Measurements from ENCODE around the gene SLC1A7. TPM values are rescaled to one million over a fixed set of nuclear protein-coding genes. Genes with fewer than 3 reads are reported as not detected.

SLC1A7 gene
- total and polyA plus RNA-seq, 2 of the 13 experiments (the other 11 are each of a cell fraction or from before 2014, with no cell fraction given): 0.04 to 2.0 TPM

- TF ChIP-seq ZNF318 (CRISPR knock-in tag; IDR thresholded peaks at IDR 0.05): no peak
- TF ChIP-seq ATF1 (CRISPR knock-in tag; IDR thresholded peaks at IDR 0.05): peak; percentile 60; the same call in 1 of the 2 replicates
- 0 out of 2 replicates have a peak, but pooled peaks have one; percentile 43 for TF ChIP-seq DR1 (CRISPR knock-in tag; IDR thresholded peaks at IDR 0.05)
- TF ChIP-seq, protein P1, sequence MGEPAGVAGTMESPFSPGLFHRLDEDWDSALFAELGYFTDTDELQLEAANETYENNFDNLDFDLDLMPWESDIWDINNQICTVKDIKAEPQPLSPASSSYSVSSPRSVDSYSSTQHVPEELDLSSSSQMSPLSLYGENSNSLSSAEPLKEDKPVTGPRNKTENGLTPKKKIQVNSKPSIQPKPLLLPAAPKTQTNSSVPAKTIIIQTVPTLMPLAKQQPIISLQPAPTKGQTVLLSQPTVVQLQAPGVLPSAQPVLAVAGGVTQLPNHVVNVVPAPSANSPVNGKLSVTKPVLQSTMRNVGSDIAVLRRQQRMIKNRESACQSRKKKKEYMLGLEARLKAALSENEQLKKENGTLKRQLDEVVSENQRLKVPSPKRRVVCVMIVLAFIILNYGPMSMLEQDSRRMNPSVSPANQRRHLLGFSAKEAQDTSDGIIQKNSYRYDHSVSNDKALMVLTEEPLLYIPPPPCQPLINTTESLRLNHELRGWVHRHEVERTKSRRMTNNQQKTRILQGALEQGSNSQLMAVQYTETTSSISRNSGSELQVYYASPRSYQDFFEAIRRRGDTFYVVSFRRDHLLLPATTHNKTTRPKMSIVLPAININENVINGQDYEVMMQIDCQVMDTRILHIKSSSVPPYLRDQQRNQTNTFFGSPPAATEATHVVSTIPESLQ (CRISPR knock-in tag; conservative IDR thresholded peaks at IDR 0.05): no peak
- peak; percentile 34; the same call in 1 of the 2 replicates for TF ChIP-seq POLR2G (IDR thresholded peaks at IDR 0.05; ENCODE audit: low read depth, low read length)
- TF ChIP-seq ZMYM3 (CRISPR knock-in tag; IDR thresholded peaks at IDR 0.05): peak; percentile 70
- TF ChIP-seq, protein P2, sequence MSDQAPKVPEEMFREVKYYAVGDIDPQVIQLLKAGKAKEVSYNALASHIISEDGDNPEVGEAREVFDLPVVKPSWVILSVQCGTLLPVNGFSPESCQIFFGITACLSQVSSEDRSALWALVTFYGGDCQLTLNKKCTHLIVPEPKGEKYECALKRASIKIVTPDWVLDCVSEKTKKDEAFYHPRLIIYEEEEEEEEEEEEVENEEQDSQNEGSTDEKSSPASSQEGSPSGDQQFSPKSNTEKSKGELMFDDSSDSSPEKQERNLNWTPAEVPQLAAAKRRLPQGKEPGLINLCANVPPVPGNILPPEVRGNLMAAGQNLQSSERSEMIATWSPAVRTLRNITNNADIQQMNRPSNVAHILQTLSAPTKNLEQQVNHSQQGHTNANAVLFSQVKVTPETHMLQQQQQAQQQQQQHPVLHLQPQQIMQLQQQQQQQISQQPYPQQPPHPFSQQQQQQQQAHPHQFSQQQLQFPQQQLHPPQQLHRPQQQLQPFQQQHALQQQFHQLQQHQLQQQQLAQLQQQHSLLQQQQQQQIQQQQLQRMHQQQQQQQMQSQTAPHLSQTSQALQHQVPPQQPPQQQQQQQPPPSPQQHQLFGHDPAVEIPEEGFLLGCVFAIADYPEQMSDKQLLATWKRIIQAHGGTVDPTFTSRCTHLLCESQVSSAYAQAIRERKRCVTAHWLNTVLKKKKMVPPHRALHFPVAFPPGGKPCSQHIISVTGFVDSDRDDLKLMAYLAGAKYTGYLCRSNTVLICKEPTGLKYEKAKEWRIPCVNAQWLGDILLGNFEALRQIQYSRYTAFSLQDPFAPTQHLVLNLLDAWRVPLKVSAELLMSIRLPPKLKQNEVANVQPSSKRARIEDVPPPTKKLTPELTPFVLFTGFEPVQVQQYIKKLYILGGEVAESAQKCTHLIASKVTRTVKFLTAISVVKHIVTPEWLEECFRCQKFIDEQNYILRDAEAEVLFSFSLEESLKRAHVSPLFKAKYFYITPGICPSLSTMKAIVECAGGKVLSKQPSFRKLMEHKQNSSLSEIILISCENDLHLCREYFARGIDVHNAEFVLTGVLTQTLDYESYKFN (CRISPR knock-in tag; conservative IDR thresholded peaks at IDR 0.05): peak; percentile 100
- no peak for TF ChIP-seq ZNF619 (CRISPR knock-in tag; IDR thresholded peaks at IDR 0.05)
- no peak for TF ChIP-seq NCOA5 (CRISPR knock-in tag; IDR thresholded peaks at IDR 0.05)
- no peak for TF ChIP-seq XBP1 (CRISPR knock-in tag; IDR thresholded peaks at IDR 0.05)
- TF ChIP-seq SYNCRIP (IDR thresholded peaks at IDR 0.05; ENCODE audit: insufficient read depth, low read depth, low read length): no peak
- TF ChIP-seq KAT2B (IDR thresholded peaks at IDR 0.05; ENCODE audit: borderline replicate concordance, low read depth, low read length): no peak
- TF ChIP-seq ZNF550 (CRISPR knock-in tag; IDR thresholded peaks at IDR 0.05; ENCODE audit: borderline replicate concordance): no peak
- TF ChIP-seq ZNF768 (CRISPR knock-in tag; IDR thresholded peaks at IDR 0.05): no peak
- no peak for TF ChIP-seq EED (CRISPR knock-in tag; IDR thresholded peaks at IDR 0.05)
Observed at GRCh38 chr1:53183095-53183990, 40.9 kb upstream of the SLC1A7 start (continued).

All from HepG2 (cell line).